Measurements from ENCODE around the gene NTRK3.

The NTRK3 gene

DNA sequence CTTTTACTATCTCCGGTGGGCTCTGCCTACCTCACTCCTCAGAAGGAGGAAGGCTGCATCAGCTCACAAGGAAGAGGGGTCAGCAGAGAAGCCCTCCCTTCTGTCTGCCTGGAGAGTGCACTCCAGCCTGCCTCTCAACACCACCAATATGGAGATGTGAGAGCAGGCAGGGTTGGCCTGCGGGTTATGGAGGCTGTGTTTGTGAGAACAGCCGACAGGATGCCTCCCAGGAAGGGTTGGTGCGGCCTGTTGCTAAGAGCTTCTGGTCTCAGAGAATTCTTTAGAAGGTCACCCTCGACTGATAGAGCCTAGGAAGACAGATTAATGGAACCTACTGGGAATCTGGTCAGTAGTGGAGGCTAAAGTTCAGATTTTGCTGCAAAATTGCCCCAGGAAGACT is 326.1 kb downstream of the NTRK3 start:
- no peak for DNase-seq

DNA sequence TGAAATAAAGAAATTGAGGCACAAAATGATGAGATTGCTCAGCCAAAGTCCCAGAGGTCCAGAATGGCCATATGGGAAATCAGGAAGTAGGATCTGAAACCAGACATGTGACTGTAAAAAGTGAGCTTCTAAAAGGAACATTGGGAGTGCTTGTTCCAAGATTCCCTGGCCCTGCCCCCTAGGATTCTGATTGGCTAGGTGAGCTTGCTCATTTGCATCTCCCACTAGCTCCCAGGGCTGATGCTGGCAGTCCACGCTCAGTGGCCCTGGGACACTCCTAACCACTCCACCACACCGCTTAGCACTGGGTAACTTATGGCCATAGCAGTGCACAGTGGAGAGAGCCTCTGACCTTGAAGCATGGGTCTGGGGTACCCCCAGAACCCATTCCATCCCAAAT is 326.7 kb downstream of the NTRK3 start:
- no peak for DNase-seq

DNA sequence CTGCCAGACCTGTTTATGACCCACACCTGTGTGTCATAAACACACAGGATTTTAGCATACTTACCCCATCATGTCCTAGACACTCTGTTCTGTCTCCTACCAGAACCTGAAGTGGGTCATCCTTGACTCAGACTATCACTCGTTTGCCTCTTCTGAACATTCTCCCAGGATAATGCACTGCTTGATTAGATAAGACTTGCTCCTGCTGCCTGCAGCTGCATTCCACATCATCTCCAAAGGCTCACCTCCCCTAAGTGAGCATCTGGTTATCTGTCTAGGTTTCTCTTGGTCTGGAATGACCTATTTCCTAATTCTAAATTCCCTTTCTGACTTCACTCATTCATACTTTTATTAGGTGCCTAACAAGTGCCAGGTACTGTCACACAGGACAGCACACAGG is 332.1 kb downstream of the NTRK3 start:
- no peak for DNase-seq

DNA sequence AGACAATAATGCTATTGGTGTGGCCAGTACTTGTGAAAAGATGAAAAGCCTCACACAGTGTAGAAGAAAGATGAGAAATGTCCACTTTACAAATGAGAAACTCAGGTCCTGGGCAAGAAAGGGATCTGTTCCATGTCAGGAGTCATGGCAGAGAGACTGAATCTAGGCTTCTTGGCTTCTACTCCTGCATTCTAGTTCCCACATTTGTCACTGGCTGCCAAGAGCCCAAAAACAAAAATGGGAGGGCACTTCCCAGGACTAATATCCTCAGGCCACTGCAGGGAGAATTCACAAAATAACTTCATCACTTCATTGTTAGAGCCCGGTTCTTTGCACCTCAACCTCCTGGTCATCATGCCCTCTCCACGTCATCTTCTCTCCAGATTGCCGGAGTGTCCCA is 337.5 kb downstream of the NTRK3 start:
- no peak for DNase-seq

GRCh38 chr15:87917480-87917879 is 339.1 kb downstream of the NTRK3 start:
- DNase-seq: no peak

GRCh38 chr15:87916208-87916607 is 340.3 kb downstream of the NTRK3 start:
- no peak for DNase-seq

DNA sequence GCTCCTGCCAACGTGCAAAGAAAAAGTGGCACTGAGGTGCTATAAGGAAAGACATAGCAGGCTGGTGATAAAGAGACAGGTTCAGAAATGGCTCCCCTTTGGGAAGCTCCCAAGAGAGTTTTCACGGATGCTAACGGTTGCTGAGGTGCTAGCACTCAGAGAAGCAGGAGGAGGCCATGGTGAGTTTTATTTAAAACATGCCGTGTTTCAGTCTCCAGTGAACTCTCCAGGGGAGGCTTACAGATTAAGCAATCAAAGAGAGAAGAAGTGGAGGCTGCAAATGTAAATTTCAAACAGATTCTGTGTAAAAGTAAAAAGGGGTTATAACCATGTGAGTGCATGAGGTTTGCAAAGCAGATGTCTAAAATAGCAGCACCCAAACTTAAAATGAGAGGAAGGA is 346.2 kb downstream of the NTRK3 start:
- DNase-seq: no peak

GRCh38 chr15:87907676-87908446 is 348.7 kb downstream of the NTRK3 start:
- no peak for DNase-seq

GRCh38 chr15:87906444-87906843 is 350.1 kb downstream of the NTRK3 start:
- no peak for DNase-seq

- no peak for DNase-seq
Measured at GRCh38 chr15:87902772-87903426, 353.6 kb downstream of the NTRK3 start.

DNA sequence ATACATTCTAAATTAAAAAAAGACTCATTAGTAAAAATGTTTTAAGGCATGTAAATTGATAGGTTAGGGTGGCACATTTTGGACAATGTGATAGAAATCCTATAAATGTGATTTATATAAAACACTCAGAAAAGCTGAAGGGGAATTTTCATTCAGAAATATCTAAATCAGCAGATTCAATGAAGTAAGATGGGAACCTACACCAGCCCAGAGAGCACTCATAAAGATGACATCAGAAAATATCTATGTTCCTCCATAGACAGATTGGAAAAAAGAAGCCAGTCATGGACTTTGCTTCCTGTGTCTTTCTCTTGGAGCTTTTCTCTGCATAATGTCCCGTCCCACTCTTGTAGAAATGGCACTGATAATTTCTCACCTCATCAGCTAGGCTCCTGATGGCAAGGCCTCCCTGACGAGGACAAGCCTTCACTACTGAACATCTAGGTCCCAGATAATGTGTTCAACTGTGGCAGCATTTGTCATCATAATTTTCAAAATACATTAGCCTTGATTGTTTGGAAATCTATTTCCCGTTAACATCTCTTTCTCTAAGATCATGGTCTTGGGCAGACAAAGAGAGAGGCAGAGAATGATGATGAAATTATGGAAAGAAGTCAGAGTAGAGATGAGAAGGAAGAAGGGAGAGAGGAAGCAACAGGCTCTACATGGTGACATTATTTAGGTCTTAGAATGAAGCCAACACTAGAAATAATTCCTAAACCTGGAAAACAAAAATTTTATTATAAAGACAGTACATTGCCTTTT is 354.4 kb downstream of the NTRK3 start:
- DNase-seq: no peak

GRCh38 chr15:87901008-87901407 is 355.5 kb downstream of the NTRK3 start:
- DNase-seq: no peak

- DNase-seq: no peak
Measured at GRCh38 chr15:87896936-87897335, 359.6 kb downstream of the NTRK3 start.

- no peak for DNase-seq
Measured at GRCh38 chr15:87887177-87887576, 369.4 kb downstream of the NTRK3 start.

- DNase-seq: no peak
Measured at GRCh38 chr15:87881026-87881425, 375.5 kb downstream of the NTRK3 start.

- no peak for DNase-seq
Measured at GRCh38 chr15:87877822-87878542, 378.6 kb downstream of the NTRK3 start.

- DNase-seq: no peak
Measured at GRCh38 chr15:87877114-87877810, 379.3 kb downstream of the NTRK3 start.

- no peak for DNase-seq
Measured at GRCh38 chr15:87874896-87875711, 381.4 kb downstream of the NTRK3 start.

DNA sequence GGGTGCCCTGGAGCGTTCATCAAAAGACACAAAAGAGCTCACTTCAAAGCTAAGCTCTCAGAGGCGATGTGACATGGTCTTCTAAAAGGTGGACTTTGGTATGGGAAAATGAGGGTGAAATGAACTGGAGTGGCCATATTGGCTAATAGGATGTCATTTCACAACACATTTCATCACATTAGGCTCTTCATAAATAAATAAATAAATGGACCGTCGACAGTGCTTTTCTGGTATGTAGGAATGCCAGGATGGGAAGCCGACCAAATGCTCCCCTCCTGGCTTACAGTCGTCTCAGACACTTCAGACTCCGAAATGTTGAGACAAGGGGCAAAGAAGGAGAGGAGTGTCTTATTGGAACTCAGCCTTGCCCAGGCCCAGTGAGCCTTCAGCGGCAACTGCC is 383.0 kb downstream of the NTRK3 start:
- no peak for DNase-seq

DNA sequence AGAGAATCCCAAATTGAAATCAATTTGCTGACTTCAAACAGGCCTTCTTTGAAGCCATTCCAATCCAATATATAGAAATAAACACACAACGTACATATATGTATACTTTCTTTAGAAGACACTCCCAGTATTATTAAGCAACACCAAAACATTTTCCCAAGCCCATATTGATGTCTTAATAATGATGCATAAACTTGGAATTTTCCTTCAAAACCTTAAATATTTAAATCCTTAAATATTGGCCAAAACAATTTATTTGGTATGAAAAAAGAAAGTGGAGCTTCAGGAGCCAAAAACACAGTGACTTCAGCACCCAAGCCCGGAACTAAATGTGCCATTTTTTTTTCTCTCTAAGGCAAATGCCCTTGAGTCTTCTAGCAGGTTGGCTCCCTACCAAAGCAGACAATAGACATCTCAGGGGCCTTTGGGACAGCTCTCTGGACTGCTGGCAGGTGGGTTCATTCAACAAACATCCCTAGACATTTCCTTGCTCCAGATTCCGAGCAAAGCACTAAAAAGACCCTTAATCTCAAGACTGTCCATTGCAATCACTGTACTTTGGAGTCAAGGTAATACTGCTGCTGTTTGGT is 384.7 kb downstream of the NTRK3 start:
- no peak for DNase-seq

GRCh38 chr15:87871258-87871681 is 385.3 kb downstream of the NTRK3 start:
- DNase-seq: no peak
